LNCAP (cell line): ENCODE results near the gene HNRNPU.

Experiments
- CTCF ChIP-seq: fragments of 450-650 bp; IDR thresholded peaks from 2 replicates; pipeline ENCODE4 v1.5.1; 2017; ENCODE audit warnings: mild to moderate bottlenecking

The HNRNPU gene

GRCh38 chr1:244868484-244869363 is 4.4 kb upstream of the HNRNPU start:
- no peak for TF ChIP-seq CTCF

GRCh38 chr1:244866355-244866754 is 2.0 kb upstream of the HNRNPU start:
- no peak for TF ChIP-seq CTCF

GRCh38 chr1:244865820-244866219 is 1.5 kb upstream of the HNRNPU start:
- no peak for TF ChIP-seq CTCF

- TF ChIP-seq CTCF: no peak
Observed at GRCh38 chr1:244865028-244865371, 657 bp upstream of the HNRNPU start.

- TF ChIP-seq CTCF: no peak
Observed at GRCh38 chr1:244863491-244864252, 671 bp downstream of the HNRNPU start.

- TF ChIP-seq CTCF: no peak
Observed at GRCh38 chr1:244862699-244863490, 1.4 kb downstream of the HNRNPU start.

GRCh38 chr1:244862354-244862698 is 2.0 kb downstream of the HNRNPU start:
- no peak for TF ChIP-seq CTCF
